AG04450 (cell line): Measurements from ENCODE around the gene PPP1R12C. TPM values are rescaled to one million over a fixed set of nuclear protein-coding genes. Genes with fewer than 3 reads are reported as not detected.

Experiments used
- CTCF ChIA-PET: fragments of 300-600, 350-600 bp; formaldehyde crosslinking; extraction: SDS; loops from one replicate; lab custom pipeline; 2022; ENCODE audit warnings: antibody characterized with exemption, inconsistent platforms; lab: Charles Lee
- POLR2A ChIA-PET: fragments of 350-600 bp; formaldehyde crosslinking; extraction: SDS; loops from one replicate; lab custom pipeline; 2021; ENCODE audit warnings: antibody characterized with exemption, inconsistent platforms; lab: Yijun Ruan, JAX
- DNase-seq: peaks from one replicate; pipeline ENCODE4 v3.0.0-alpha.2; 2011; ENCODE audit warnings: low read depth, low spot score
- H3K27ac ChIP-seq: one replicate; pipeline ENCODE4 v1.5.1; 2012; ENCODE audit warnings: low read depth, low read length, control low read depth
- H3K27me3 ChIP-seq: one replicate; pipeline ENCODE4 v1.6.0; 2012; ENCODE audit warnings: low read length; ENCODE audit not compliant: control insufficient read depth, insufficient read depth
- H3K4me3 ChIP-seq: 2 replicates; pipeline ENCODE4 v1.5.1; 2011; ENCODE audit warnings: mild to moderate bottlenecking, low read depth, low read length, control low read depth
- H3K9me3 ChIP-seq: 2 replicates; pipeline ENCODE4 v1.5.1; 2012; ENCODE audit warnings: low read length; ENCODE audit not compliant: control insufficient read depth, insufficient read depth
- CTCF ChIP-seq: IDR thresholded peaks from 2 replicates; pipeline ENCODE4 v1.5.1; 2011; ENCODE audit warnings: low read depth, low read length, control low read depth, inconsistent platforms
- polyA plus RNA-seq: library from polyadenylated mRNA; depleted of rRNA; stranded (reverse); fragments of >200 nt; gene quantifications from 2 replicates; pipeline ENCODE4 v1.2.3, GENCODE V29; 2011

The PPP1R12C gene
- polyA plus RNA-seq, 1 experiment, result 24.2 TPM

GRCh38 chr19:55089342-55089944 lies 28.0 kb downstream of the PPP1R12C start:
- no peaks in the 10 kb centered on the region; the same call in 1 of the 2 replicates for H3K9me3 ChIP-seq
- H3K27ac ChIP-seq, result no peak overlapping the region
- no peak for DNase-seq
- ChIA-PET CTCF (interaction anchor here (0.6 to 3.2 kb wide), 9 partner anchors 9 to 329 kb away, joined by 4 to 19 read pairs (median 5); partner anchors contain the start of gene PPP6R1), POLR2A (no interaction called here)
- peaks cover 18% of the 10 kb centered on the region for H3K27me3 ChIP-seq
- H3K4me3 ChIP-seq, result no peak overlapping the region
- no peak for TF ChIP-seq CTCF

- Histone ChIP-seq H3K27ac (no peak overlapping the region), H3K9me3 (no peaks in the 10 kb centered on the region; the same call in 1 of the 2 replicates), H3K4me3 (no peak overlapping the region), H3K27me3 (peaks cover 25% of the 10 kb centered on the region)
- ChIA-PET POLR2A (no interaction called here), CTCF (interaction anchor here (0.6 to 3.2 kb wide), 27 partner anchors 9 to 975 kb away, joined by 3 to 19 read pairs (median 4); partner anchors contain the start of genes EPS8L1, FIZ1, PPP1R12C and PPP6R1)
- peak; percentile 13 for DNase-seq
- peak; percentile 60 for TF ChIP-seq CTCF
Observed at GRCh38 chr19:55088543-55089341, 28.7 kb downstream of the PPP1R12C start.

- Histone ChIP-seq H3K27ac (no peak overlapping the region), H3K9me3 (peaks cover 5% of the 10 kb centered on the region; the same call in 1 of the 2 replicates), H3K27me3 (peaks cover 30% of the 10 kb centered on the region), H3K4me3 (peak overlapping the region; percentile 68)
- no peak for DNase-seq
- ChIA-PET CTCF (interaction anchor here (0.6 to 3.2 kb wide), 24 partner anchors 10 to 974 kb away, joined by 3 to 19 read pairs (median 4); partner anchors contain the start of genes EPS8L1, FIZ1, PPP1R12C and PPP6R1), POLR2A (no interaction called here)
- TF ChIP-seq CTCF, result no peak
Observed at GRCh38 chr19:55088021-55088451, 29.4 kb downstream of the PPP1R12C start.

GRCh38 chr19:55087542-55087901 lies 29.9 kb downstream of the PPP1R12C start:
- ChIA-PET CTCF (interaction anchor here (0.7 to 3.2 kb wide), 8 partner anchors 10 to 73 kb away, joined by 3 to 19 read pairs (median 6); partner anchors contain the start of genes EPS8L1, PPP1R12C and RDH13), POLR2A (interaction anchor here (0.6 to 1.0 kb wide), 3 partner anchors 30 to 618 kb away, joined by 3 to 4 read pairs (median 3); partner anchors contain the start of gene PPP1R12C)

More at GRCh38 chr19:55087542-55087901, 29.9 kb downstream of the PPP1R12C start:
- Histone ChIP-seq H3K4me3 (peak overlapping the region; percentile 68), H3K27ac (peak overlapping the region; percentile 31), H3K9me3 (peaks cover 6% of the 10 kb centered on the region), H3K27me3 (peaks cover 36% of the 10 kb centered on the region)
- DNase-seq, result no peak
- TF ChIP-seq CTCF, result no peak
